OCI-LY1 (cell line): ENCODE data around the gene CPSF4L.

ENCODE experiments used
- CTCF ChIP-seq: fragments of 200-600 bp; sonication (generic), shearing (Covaris generic); IDR thresholded peaks from 2 replicates; pipeline ENCODE4 v1.5.1; 2017; ENCODE audit warnings: mild to moderate bottlenecking, antibody characterized with exemption, low read length, moderate library complexity, mixed read lengths
- EZH2 ChIP-seq: fragments of 200-600 bp; sonication (generic), shearing (Covaris generic); IDR thresholded peaks from 2 replicates; pipeline ENCODE4 v1.8.0; 2017; ENCODE audit warnings: borderline replicate concordance, mixed run types, mild to moderate bottlenecking, antibody characterized with exemption, low read length, moderate library complexity, mixed read lengths

DNA sequence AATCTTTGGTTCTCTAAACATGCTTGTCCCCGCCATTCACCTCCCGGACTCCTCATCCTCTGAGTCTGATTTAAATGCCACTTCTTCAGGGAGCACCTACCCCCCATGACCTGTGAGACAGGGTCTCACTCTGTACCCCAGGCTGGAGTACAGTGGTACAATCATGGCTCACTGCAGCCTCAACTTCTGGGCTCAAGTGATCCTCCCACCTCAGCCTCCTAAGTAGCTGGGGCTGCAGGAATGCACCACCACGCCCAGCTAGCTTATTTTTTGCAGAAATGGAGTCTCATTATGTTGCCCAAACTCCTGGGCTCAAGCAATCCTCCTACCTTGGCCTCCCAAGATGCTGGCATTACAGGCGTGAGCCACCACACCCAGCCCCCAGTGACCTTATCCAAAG is 12.8 kb upstream of the CPSF4L start:
- TF ChIP-seq CTCF (no peak), EZH2 (no peak)
